ENCODE results near the gene SNX8.
"Not testable (repeated sequence)": the region's sequence is repeated elsewhere in the genome, so short reads cannot be mapped to it uniquely, and the experiment has no call there.

The SNX8 gene

DNA sequence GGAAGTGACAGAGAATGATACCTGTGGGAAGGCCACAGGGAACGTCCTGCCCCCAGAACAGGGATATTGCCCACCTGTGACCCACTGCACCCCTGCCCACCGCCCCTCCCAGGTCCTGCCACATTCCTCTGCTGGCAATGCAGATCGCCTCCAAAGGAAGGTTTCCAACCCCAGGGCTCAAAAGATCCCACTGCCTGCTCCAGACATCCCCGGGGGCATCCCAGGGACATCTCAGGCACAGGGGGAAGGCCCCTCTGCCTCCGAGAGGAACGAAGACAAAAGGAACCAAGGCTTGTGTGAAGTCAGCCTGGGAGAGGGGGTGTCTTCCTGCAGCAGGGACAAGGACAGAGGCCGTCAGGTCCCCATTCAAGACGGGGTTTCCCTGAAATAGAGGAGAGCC lies 43.7 kb downstream of the SNX8 start:
- TF ChIP-seq ZNF274 (IDR thresholded peaks at IDR 0.05; ENCODE audit: low read depth, low read length) = no peak
- H3K4me3 ChIP-seq (ENCODE audit: low read length) = no peak overlapping the region

DNA sequence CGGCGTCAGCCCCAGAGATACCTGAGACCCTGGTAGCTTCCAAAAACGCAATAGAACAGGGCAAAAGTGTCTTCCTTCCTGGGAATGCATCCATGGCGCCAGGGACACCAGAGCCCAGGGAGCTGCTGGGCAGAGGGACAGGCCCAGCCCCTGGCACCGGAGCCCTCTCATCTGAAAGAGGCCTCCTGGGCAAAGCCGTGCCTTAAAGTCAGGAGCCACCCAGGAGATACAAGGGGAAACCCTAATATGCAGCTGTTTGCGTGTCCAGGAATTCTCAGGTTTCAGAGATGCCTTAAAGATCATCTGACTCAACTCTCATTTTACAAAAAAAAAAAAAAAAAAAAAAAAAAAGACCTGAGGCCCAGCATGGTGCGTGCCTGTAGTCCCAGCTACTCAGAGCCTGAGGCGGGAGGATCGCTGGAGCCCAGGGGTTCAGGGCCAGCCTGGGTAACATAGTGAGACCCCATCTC lies 44.2 kb downstream of the SNX8 start:
- TF ChIP-seq ZNF274 (IDR thresholded peaks at IDR 0.05; ENCODE audit: low read depth, low read length) = no peak
- no peak overlapping the region for H3K4me3 ChIP-seq (ENCODE audit: low read length)

DNA sequence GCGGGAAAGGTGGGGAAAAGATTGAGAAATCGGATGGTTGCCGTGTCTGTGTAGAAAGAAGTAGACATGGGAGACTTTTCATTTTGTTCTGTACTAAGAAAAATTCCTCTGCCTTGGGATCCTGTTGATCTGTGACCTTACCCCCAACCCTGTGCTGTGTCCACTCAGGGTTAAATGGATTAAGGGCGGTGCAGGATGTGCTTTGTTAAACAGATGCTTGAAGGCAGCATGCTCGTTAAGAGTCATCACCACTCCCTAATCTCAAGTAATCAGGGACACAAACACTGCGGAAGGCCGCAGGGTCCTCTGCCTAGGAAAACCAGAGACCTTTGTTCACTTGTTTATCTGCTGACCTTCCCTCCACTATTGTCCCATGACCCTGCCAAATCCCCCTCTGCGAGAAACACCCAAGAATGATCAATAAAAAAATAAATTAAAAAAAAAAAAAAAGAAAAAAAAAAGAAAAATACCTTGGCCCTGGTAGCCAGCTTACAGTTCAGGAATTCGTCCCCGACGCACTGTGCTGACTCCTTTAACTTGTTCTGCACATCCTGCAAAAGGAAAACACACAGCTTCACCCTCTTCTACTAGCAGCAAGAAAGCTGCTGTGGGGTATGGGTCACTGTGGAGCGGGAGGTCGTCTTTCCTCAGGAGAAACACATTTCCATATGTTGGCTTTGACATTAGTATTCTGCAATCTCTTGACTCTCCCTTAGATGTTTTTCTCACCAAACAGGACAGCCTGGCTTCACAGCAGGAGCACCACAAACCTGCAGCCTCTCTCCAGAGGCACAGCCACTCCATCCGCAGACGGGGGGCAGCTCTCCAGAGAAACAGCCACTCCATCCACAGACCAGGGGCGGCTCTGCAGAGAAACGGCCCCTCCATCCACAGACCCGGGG lies 44.9 kb downstream of the SNX8 start:
- H3K4me3 ChIP-seq (ENCODE audit: low read length) = not testable (repeated sequence)

DNA sequence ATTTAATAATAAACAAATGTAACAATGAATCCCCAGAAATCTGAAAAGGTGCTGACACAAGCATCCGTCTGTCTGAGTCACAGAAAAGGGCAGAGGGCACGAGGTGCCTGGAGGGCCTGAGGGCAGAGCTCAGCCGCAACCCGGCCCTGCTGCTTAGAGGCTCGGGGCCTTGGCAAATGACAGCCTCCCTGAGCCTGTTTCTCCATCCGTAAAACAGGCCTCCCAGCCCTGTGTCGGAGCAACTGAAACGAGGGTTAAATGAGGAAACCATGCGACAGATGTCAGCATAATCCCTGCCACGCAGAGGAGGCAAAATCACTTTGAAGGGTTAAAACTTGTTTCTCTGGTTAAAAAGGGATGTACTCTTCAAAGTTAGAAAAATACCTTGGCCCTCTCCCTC lies 47.3 kb downstream of the SNX8 start:
- H3K4me3 ChIP-seq (ENCODE audit: low read length) = no peak overlapping the region
- no peak for TF ChIP-seq ZNF274 (IDR thresholded peaks at IDR 0.05; ENCODE audit: low read depth, low read length)

DNA sequence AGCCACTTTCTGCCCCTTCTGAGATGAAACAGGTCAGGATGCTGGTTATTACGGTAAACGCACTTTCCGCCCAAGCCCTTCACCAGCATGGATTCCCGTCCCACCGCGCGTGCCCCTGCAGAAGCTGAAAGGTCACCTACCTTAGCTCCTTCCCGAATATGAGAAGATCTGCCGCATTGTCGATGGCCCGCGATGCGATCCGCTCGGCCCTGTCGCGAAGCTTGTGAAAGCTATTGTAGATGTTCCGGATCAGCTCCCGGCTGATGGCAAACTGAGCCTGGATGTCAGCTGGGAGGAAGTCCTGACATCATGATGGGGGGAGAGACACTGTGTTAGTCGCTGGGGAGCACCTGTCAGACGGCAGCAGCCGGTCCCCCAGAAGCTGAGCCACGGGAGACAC lies 50.1 kb downstream of the SNX8 start:
- no peak for TF ChIP-seq ZNF274 (IDR thresholded peaks at IDR 0.05; ENCODE audit: low read depth, low read length)
- H3K4me3 ChIP-seq (ENCODE audit: low read length) = no peak overlapping the region

DNA sequence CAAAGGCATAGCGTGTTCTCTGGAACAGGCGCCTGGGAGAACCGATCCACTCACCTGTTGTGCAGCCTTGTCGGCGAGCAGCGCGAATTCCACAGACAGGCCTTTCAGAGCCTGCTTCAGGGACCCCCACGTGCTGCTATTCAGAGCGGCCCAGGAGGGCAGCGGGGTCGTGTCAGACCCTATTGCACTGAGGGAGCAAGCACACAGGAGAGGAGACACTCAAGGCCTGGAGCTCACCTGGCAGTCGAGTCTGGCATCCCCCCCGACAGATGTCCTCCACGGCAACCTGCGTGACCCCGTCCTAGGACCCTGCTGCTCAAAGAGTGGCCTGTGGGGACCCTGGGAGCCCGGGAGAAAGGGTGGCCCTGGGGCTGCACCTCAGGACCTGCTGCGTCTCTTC lies 51.1 kb downstream of the SNX8 start:
- H3K4me3 ChIP-seq (ENCODE audit: low read length) = no peak overlapping the region
- no peak for TF ChIP-seq ZNF274 (IDR thresholded peaks at IDR 0.05; ENCODE audit: low read depth, low read length)

DNA sequence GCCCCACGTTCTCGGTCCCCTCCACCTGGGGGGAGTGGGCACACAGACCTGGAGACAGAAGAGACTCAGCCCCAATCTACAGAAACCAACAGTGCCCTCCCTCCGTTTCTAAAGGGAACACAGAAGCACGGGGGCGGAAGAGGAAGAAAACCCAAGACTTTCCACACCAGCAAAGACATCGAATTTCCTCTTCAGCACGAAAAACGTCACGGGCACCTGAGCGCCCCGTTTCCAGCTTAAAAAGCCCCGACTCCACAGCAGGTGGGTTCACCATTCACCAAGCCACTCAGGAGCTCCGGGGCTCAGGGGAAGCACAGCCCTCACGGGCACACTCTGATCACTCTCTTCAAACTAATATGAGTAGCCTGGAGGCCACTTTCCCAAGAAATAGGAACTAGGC lies 52.6 kb downstream of the SNX8 start:
- H3K4me3 ChIP-seq (ENCODE audit: low read length) = no peak overlapping the region; the same call in 1 of the 2 replicates
- TF ChIP-seq ZNF274 (IDR thresholded peaks at IDR 0.05; ENCODE audit: low read depth, low read length) = no peak

DNA sequence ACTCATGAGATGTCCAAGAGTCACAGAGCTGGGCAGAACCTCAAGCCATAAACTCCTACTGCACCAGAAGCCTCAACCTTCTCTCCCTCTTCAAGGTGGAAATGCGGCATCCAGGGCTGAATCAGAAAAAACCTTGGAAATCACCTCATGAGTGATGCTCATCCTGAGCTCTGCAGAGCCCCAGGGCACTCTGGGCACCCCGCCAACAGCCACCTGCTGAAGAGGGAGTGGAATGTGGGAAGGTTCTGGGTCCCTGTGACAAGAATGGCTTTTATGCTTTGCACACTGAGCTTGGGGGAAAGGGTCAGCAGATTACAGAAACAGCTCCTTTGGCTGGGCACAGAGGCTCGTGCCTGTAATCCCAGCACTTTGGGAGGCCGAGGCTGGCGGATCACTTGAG lies 53.4 kb downstream of the SNX8 start:
- no peak for TF ChIP-seq ZNF274 (IDR thresholded peaks at IDR 0.05; ENCODE audit: low read depth, low read length)

DNA sequence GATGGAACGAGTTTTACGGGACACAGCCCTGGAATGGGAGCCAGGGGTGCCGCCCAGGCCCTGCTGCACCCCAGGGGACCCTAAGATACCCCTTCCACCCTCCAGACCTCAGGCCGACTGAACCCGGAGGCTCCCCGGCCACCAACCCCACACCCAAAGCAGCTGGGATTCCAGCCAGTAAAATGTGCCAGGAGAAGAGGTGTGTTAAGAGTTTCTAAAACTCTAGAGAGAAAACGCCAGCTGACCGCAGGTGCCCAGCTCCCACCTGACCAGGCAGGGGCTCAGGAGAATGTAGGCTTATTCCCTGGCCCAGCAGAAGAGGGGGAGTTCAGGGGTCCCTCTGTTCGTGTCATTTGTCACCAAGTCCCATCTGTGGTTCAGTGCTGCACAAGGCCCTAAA lies 54.8 kb downstream of the SNX8 start:
- TF ChIP-seq ZNF274 (IDR thresholded peaks at IDR 0.05; ENCODE audit: low read depth, low read length) = no peak
- H3K4me3 ChIP-seq (ENCODE audit: low read length) = no peak overlapping the region

More for the DNA sequence above, 53.4 kb downstream of the SNX8 start:
- H3K4me3 ChIP-seq (ENCODE audit: low read length) = no peak overlapping the region

DNA sequence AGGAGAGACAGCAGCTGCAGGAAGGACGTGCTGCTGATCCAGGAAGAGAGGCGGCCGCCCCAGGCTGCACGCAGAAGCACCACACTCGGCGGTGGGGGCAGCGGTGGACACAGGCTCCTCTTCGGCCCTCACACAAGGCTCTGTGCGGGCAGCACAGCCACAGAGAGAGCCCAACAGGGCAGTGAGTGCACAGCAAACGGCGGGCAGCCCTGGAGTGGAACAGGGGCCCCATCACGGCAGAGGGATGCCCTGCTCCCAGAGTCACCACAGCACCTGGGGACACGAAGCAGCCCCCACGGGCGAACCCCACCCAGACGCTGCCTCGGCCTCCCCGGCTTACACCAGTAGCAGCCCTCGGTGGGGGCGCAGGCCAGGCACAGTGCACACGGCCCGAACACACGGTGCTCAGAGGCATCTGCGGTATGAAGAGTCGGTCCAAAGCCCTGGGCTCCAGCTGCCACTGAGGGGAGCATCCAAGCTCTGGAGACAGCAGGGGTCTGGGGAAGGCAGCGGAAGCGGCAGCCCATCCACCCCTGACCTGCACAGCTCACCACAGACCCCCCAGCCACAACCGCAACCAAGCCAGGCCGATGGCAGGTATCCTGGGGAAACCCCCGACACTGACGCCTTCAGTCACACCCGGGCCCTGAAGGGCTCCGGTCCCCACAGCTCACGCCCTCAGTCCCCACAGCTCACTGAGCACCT lies 55.4 kb downstream of the SNX8 start:
- TF ChIP-seq ZNF274 (IDR thresholded peaks at IDR 0.05; ENCODE audit: low read depth, low read length) = no peak

DNA sequence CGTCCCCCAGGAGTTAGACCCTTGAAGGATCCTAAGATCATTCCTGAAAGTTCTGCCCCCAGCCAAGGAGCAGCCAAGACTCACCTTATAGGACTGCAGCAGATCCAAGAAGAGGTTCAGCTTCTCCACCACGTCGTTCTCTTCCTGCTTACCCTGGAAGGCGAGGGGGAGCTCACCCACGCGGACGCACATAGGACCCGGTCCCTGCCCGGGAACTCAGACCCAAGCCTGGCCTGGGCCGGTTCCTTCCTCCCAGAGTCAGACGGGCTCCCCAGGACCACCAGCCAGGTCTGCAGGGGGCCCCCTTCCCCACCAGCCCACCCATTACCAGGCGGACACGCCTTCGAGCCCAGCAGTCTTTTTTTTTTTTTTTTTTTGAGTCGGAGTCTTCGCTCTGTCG lies 56.6 kb downstream of the SNX8 start:
- no peak for TF ChIP-seq ZNF274 (IDR thresholded peaks at IDR 0.05; ENCODE audit: low read depth, low read length)
- no peak overlapping the region for H3K4me3 ChIP-seq (ENCODE audit: low read length)

More for the DNA sequence above, 55.4 kb downstream of the SNX8 start:
- H3K4me3 ChIP-seq (ENCODE audit: low read length) = no peak overlapping the region

DNA sequence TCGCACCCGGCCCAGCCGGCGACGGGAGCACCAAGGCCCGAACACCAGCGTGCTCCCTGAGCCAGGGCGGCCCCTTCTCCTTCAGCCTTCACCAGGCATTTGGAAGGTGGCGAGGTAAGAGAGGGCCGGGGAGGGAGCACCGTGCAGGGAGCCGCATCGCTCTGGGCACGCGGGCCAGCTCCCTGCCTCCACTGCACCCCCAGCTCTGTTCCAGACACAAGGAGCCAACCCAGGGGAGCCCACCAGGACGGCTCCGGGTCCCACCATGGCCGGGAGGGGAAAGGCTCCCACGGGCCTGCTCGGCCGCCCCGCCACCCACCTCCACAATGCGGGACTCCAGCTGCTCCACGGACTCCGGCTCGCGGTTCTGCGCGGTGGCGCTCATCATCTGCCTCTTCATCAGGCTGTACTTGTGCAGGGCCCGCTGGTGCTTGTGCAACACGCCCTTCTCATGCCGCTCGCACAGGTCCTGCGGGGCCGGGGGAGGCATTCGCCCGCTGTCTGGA lies 57.1 kb downstream of the SNX8 start:
- TF ChIP-seq ZNF274 (IDR thresholded peaks at IDR 0.05; ENCODE audit: low read depth, low read length) = no peak
- no peak overlapping the region for H3K4me3 ChIP-seq (ENCODE audit: low read length)

DNA sequence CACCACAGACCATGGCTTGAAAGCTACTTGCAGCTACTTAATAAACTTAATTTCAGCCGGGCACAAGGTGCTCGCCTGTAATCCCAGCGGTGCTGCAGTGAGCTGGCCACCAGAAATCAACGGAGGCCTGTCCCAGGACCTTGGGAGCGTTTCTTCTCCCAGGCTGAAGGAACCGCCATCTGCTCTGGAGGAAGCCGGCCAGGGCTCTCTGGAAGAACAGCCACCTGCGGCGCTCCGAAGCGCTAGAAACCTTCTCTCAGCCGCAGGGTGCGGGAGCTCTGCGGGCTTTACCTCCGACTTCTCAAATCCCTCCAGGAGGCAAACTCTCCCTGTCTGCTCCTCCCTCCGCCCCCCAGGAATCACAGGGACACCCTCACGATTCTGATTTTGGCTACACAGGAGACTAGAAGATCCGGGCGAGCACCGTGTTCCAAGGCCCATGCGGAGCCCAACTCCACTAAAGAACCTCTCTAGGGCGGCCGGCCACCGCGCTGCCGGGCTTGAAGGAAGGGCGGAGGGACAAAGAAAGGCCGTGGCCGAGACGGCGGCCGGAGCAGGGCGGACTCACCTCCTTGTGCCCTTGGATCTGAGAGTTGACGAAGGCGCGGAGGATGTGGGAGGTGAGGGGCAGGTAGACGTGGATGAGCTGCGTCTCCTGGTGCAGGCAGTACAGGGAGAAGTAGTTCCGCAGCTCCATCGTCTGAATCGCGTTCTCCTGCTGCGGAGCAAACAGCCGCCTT lies 57.8 kb downstream of the SNX8 start:
- no peak overlapping the region for H3K4me3 ChIP-seq (ENCODE audit: low read length)
- TF ChIP-seq ZNF274 (IDR thresholded peaks at IDR 0.05; ENCODE audit: low read depth, low read length) = no peak
